Spleen (tissue), 7 donors: ENCODE measurements around the gene SMIM5.

Source experiments
- CTCF ChIP-seq, 11 experiments: fragments of 200-600 bp in 7 of 11; fragments of 450-650 bp in 4 of 11; sonication (generic) in 4 of 11; IDR thresholded peaks in 8 of 11; conservative IDR thresholded peaks in 3 of 11; 1 replicate in 7 of 11; 2 replicates in 4 of 11; pipeline versions ENCODE4 v1.4.0 to v1.8.0; 2016 to 2021; ENCODE audit warnings: antibody characterized with exemption in 11 of 11, inconsistent platforms in 4 of 11, mild to moderate bottlenecking in 1 of 11
- POLR2A ChIP-seq, 3 donors: fragments of 450-650 bp; IDR thresholded peaks; one replicate each; pipeline ENCODE4 v1.5.1; 2017; ENCODE audit warnings: antibody characterized with exemption in 3 of 3, mild to moderate bottlenecking in 1 of 3
- POLR2AphosphoS5 ChIP-seq, 3 donors: sonication (generic); formaldehyde crosslinking; IDR thresholded peaks; one replicate each; pipeline ENCODE4 v1.5.1; 2017; ENCODE audit warnings: antibody characterized with exemption in 3 of 3
- donor health status: DM: no; HTN: no; CAD: no; lungs with moderate emphysema.
- donor health status: DM: no; HTN: no; CAD: no.
- donor health status: DM: no; HTN: no; CAD: no.

- peak in 10 of 11 experiments; percentile 4 to 63 (median 42) for TF ChIP-seq CTCF (IDR thresholded peaks at IDR 0.05 in 8 of 11, conservative IDR thresholded peaks at IDR 0.05 in 3 of 11)
- no peak for TF ChIP-seq POLR2A (IDR thresholded peaks at IDR 0.05)
- peak; percentile 36 to 60 (median 48) for TF ChIP-seq POLR2AphosphoS5 (IDR thresholded peaks at IDR 0.05)
These were observed 497 bp downstream of the SMIM5 start for GRCh38 chr17:75633486-75634375.
